Fibroblast of lung (primary cell): ENCODE data around the gene CHST10. TPM values are rescaled to one million over a fixed set of nuclear protein-coding genes. Genes with fewer than 3 reads are reported as not detected.
"Not testable (repeated sequence)": the region's sequence is repeated elsewhere in the genome, so short reads cannot be mapped to it uniquely, and the experiment has no call there.

ENCODE experiments used
- DNase-seq, 2 donors: peaks; one replicate each; pipeline versions ENCODE4 v3.0.0 to v3.0.0-alpha.2; 2010; ENCODE audit warnings: low read depth in 2 of 2
- H2AFZ ChIP-seq: 2 replicates; pipeline ENCODE4 v1.5.1; 2012; ENCODE audit warnings: low read length, control low read depth, inconsistent platforms
- H3K27ac ChIP-seq: 2 replicates; pipeline ENCODE4 v1.5.1; 2011; ENCODE audit warnings: low read length, control low read depth; ENCODE audit not compliant: insufficient read depth
- H3K27me3 ChIP-seq: 2 replicates; pipeline ENCODE4 v1.5.1; 2011; ENCODE audit warnings: mild to moderate bottlenecking, low read length; ENCODE audit not compliant: control insufficient read depth, insufficient read depth
- H3K36me3 ChIP-seq: 2 replicates; pipeline ENCODE4 v1.5.1; 2011; ENCODE audit warnings: low read length; ENCODE audit not compliant: control insufficient read depth, insufficient read depth
- H3K4me1 ChIP-seq: 2 replicates; pipeline ENCODE4 v1.5.1; 2011; ENCODE audit warnings: low read length; ENCODE audit not compliant: control insufficient read depth, insufficient read depth; ENCODE audit errors: extremely low read depth
- H3K4me2 ChIP-seq: 2 replicates; pipeline ENCODE4 v1.5.1; 2011; ENCODE audit warnings: low read length, control low read depth; ENCODE audit not compliant: insufficient read depth; ENCODE audit errors: extremely low read depth
- H3K4me3 ChIP-seq, 4 experiments: fragments of 200-600 bp in 1 of 4; sonication (generic) in 1 of 4; replicated peaks in 1 of 4; 2 replicates each; pipeline ENCODE4 v1.5.1; 2011 to 2016; ENCODE audit warnings: low read length in 4 of 4, low read depth in 3 of 4, mild to moderate bottlenecking in 3 of 4, control low read depth in 2 of 4, inconsistent platforms in 1 of 4, mixed read lengths in 1 of 4; ENCODE audit not compliant: insufficient read depth in 1 of 4; ENCODE audit errors: control extremely low read depth in 1 of 4
- H3K79me2 ChIP-seq: 2 replicates; pipeline ENCODE4 v1.5.1; 2012; ENCODE audit warnings: mild to moderate bottlenecking, low read length, inconsistent platforms; ENCODE audit not compliant: control insufficient read depth, insufficient read depth
- H3K9ac ChIP-seq: 2 replicates; pipeline ENCODE4 v1.5.1; 2011; ENCODE audit warnings: mild to moderate bottlenecking, low read length, control low read depth; ENCODE audit not compliant: insufficient read depth
- H3K9me3 ChIP-seq: 2 replicates; pipeline ENCODE4 v1.5.1; 2012; ENCODE audit warnings: low read depth, low read length; ENCODE audit not compliant: control insufficient read depth, insufficient read depth
- H4K20me1 ChIP-seq: 2 replicates; pipeline ENCODE4 v1.5.1; 2011; ENCODE audit warnings: low read length; ENCODE audit not compliant: control insufficient read depth, insufficient read depth; ENCODE audit errors: extremely low read depth
- EZH2 ChIP-seq: IDR thresholded peaks from 2 replicates; pipeline ENCODE4 v1.5.1; 2012; ENCODE audit warnings: low read length, control low read depth, mild to moderate bottlenecking; ENCODE audit errors: missing control alignments
- polyA plus RNA-seq, 2 donors: library from polyadenylated mRNA; depleted of rRNA in 1 of 2; stranded (reverse) in 1 of 2; unstranded in 1 of 2; fragments of >200 nt; gene quantifications; 2 replicates each; pipeline ENCODE4 v1.2.1, GENCODE V29; 2011 to 2012; ENCODE audit warnings: missing spikeins in 1 of 2
- total RNA-seq: library from RNA; depleted of rRNA; stranded (reverse); fragments of >200 nt; gene quantifications from 2 replicates; pipeline ENCODE4 v1.2.1, GENCODE V29; 2014
- TF ChIP-seq, protein P1 (sequence below), 2 donors: IDR thresholded peaks in 1 of 2; conservative IDR thresholded peaks in 1 of 2; 1 replicate in 1 of 2; 2 replicates in 1 of 2; pipeline ENCODE4 v1.5.1; 2011 to 2012; ENCODE audit warnings: low read length in 2 of 2, control low read depth in 1 of 2, inconsistent platforms in 1 of 2, low read depth in 1 of 2, mild to moderate bottlenecking in 1 of 2

The CHST10 gene
- total and polyA plus RNA-seq, 2 donors (not counting 1 experiment from before 2014, with no cell fraction given), result 5.0 to 6.7 TPM

DNA sequence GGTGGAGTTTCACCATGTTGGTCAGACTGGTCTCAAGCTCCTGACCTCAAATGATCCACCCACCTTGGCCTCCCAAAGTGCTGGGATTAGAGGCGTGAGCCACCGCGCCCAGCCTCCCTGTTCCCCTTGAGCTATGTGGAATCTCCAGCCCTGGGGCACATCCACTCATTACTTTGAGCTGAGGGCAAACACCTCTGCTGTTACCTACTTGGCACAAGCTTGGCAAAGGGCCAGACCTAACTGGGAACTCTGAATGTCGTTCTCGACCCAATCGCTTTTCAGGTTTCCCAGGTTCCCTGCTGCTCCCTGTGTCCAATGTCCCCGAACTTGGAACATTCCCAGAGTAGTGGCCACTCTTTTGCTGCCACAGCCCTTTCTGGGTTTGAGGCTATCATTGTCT lies 40.6 kb downstream of the CHST10 start:
- Histone ChIP-seq H4K20me1 (no peaks in the 10 kb centered on the region), H3K36me3 (no peaks in the 10 kb centered on the region), H3K4me3 (no peak overlapping the region), H3K9me3 (no peaks in the 10 kb centered on the region), H3K4me1 (no peaks in the 10 kb centered on the region), H3K79me2 (no peaks in the 10 kb centered on the region), H3K27me3 (no peaks in the 10 kb centered on the region), H3K27ac (no peak overlapping the region), H3K9ac (no peak overlapping the region), H2AFZ (no peak overlapping the region), H3K4me2 (no peak overlapping the region)
- no peak for TF ChIP-seq EZH2
- TF ChIP-seq, protein P1, sequence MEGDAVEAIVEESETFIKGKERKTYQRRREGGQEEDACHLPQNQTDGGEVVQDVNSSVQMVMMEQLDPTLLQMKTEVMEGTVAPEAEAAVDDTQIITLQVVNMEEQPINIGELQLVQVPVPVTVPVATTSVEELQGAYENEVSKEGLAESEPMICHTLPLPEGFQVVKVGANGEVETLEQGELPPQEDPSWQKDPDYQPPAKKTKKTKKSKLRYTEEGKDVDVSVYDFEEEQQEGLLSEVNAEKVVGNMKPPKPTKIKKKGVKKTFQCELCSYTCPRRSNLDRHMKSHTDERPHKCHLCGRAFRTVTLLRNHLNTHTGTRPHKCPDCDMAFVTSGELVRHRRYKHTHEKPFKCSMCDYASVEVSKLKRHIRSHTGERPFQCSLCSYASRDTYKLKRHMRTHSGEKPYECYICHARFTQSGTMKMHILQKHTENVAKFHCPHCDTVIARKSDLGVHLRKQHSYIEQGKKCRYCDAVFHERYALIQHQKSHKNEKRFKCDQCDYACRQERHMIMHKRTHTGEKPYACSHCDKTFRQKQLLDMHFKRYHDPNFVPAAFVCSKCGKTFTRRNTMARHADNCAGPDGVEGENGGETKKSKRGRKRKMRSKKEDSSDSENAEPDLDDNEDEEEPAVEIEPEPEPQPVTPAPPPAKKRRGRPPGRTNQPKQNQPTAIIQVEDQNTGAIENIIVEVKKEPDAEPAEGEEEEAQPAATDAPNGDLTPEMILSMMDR (conservative IDR thresholded peaks at IDR 0.05 in 1 of 2, IDR thresholded peaks at IDR 0.05 in 1 of 2; ENCODE audit: low read depth in 1 of 2, low read length in 2 of 2), result no peak
- DNase-seq, result no peak

DNA sequence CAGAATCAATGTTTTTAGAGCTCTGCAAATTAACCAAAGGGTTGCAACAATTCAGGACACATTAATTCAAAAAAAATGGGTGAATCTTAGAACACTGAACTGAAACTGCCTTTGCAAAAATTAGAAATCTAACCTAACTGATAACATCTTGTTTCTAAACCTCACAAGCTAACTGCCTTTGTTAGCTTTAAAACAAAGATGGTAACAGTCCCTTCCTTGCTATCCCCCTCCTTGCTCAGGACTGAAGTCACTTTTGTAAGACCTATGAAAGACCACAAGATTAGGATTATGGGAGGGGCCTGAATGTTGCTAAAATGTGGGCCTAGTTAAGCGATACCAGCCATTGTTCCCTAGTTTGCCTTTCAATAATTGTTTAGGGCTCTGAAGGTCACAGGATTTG lies 50.3 kb downstream of the CHST10 start:
- Histone ChIP-seq H3K27me3 (no peaks in the 10 kb centered on the region), H2AFZ (no peak overlapping the region), H3K36me3 (no peaks in the 10 kb centered on the region), H3K27ac (no peak overlapping the region), H3K9me3 (no peaks in the 10 kb centered on the region), H3K4me3 (no peak overlapping the region), H3K9ac (no peak overlapping the region), H4K20me1 (no peaks in the 10 kb centered on the region), H3K4me1 (no peaks in the 10 kb centered on the region), H3K4me2 (no peak overlapping the region), H3K79me2 (no peaks in the 10 kb centered on the region)
- TF ChIP-seq EZH2, result no peak
- TF ChIP-seq, protein P1 (conservative IDR thresholded peaks at IDR 0.05 in 1 of 2, IDR thresholded peaks at IDR 0.05 in 1 of 2; ENCODE audit: low read depth in 1 of 2, low read length in 2 of 2), result no peak
- DNase-seq, result no peak

DNA sequence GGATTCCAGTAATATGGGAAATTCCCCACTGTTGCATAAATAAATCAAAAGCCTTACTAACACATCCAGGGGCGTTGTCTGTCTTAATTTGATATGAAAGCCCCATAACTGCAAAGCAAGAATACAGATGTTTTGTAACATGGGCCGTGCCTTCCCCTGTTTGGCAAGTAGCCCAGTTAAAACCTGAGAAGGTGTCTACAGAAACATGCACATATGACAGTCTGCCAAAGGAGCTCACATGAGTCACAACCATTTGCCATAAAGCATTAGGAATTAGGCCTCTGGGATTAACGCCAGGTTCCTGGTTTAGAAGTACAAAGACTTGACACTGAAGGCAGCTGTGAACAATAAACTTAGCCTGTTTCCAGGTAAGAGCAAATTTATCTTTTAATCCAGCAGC lies 52.0 kb downstream of the CHST10 start:
- Histone ChIP-seq H2AFZ (no peak overlapping the region), H3K79me2 (no peaks in the 10 kb centered on the region), H3K27ac (no peak overlapping the region), H3K4me1 (no peaks in the 10 kb centered on the region), H3K27me3 (no peaks in the 10 kb centered on the region), H3K9me3 (no peaks in the 10 kb centered on the region), H3K9ac (no peak overlapping the region), H3K36me3 (no peaks in the 10 kb centered on the region), H4K20me1 (no peaks in the 10 kb centered on the region), H3K4me2 (no peak overlapping the region), H3K4me3 (no peak overlapping the region)
- peak; percentile 95 to 96 for DNase-seq
- TF ChIP-seq, protein P1 (conservative IDR thresholded peaks at IDR 0.05 in 1 of 2, IDR thresholded peaks at IDR 0.05 in 1 of 2; ENCODE audit: low read depth in 1 of 2, low read length in 2 of 2), result no peak
- TF ChIP-seq EZH2, result no peak

DNA sequence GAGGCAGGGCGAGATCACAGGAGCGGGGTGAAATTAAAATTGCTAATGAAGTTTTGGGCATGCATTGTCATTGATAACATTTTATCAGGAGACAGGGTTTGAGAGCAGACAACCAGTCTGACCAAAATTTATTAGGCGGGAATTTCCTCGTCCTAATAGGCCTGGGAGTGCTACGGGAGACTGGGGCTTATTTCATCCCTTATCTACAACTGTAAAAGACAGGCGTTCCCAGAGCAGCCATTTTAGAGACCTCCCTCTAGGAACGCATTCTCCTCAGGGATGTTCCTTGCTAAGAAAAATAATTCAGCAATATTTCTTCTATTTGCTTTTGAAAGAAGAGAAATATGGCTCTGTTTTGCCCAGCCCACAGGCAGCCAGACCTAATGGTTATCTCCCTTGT lies 55.2 kb downstream of the CHST10 start:
- H3K4me3 ChIP-seq, H3K9me3 ChIP-seq, H4K20me1 ChIP-seq, H2AFZ ChIP-seq, H3K9ac ChIP-seq, H3K4me2 ChIP-seq, H3K79me2 ChIP-seq, H3K4me1 ChIP-seq, DNase-seq, H3K27ac ChIP-seq, H3K36me3 ChIP-seq, H3K27me3 ChIP-seq: not testable (repeated sequence)
